Right kidney (tissue), 1 donor: ENCODE data around the gene FUS.

ENCODE experiments used
- DNase-seq: peaks from one replicate; pipeline ENCODE4 v3.0.0-alpha.2; 2016

The FUS gene

DNA sequence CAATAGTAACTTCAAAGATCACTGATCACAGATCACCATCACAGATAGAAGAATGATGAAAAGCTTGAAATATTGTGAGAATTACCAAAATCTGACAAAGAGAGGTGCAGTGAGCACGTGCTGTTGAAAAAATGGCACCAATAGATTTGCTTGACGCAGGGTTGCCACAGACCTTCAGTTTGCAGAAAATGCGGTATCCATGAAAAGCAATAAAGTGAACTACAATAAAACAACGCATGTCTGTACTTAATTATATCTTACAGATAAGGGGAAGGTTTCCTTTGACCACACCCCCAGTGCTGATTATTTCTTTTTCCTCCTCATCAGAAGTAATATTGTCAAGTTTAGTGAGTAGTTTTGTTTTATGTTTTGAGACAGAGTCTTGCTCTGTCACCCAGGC lies 58.1 kb downstream of the FUS start:
- DNase-seq: no peak
